ENCODE data around the gene NOC2L. TPM values are rescaled to one million over a fixed set of nuclear protein-coding genes. Genes with fewer than 3 reads are reported as not detected.

The NOC2L gene
- total RNA-seq, 3 donors from 2014 or later (not counting 1 experiment from before 2014, with no cell fraction given), result 61.4 to 66.0 (median 61.8) TPM

DNA sequence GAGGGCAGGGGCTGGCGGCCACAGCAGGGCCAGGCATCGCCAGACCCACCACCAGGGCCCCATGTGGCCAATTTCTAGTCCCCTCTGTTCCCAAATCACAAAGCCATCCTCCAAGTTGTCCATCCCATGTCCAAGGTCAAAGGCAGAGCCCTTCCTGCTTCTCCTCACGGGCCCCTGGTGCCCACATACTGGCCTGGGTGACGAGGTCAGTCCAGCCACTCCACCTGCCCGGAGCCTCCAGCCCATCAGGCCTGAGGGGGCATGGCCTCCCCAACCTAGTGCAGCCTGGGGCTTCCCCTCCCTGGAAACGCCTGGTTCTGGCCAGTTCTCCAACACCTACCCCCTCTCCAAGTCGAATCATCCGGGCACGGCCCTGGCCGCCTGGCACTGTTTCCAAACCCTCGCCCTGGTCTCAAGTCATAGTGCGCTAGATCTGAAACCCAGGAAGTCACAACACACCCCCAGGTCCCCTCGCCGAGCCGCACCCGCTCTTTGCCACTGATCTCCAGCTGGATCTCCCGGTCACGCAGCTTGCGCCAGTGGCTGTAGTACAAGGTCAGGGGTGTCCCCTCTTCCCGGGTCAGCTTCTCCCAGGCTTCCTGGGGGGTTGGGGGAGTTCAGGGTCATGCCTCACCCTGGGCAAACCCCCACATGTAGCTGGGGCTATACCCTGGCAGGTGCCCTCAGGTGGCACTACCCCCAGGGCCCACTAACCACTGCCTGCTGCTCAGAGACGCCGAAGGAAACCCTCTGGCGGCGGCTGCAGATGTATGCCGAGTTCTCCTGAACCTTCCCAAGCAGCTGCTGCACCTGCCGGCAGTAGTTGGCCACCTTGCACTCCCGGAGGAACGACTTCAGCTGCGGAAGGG lies 13.1 kb downstream of the NOC2L start:
- peak overlapping the region; percentile 21 for H3K4me3 Mint-ChIP-seq
- peak overlapping the region in 1 of 2 donors; percentile 18 for H3K27ac Mint-ChIP-seq
- intact Hi-C loops (cut with micrococcal nuclease), result no loop called here
- peaks cover 0 to 8% of the 10 kb centered on the region in 2 donors for H3K27me3 Mint-ChIP-seq (ENCODE audit: low read depth in 2 of 2)
- ATAC-seq, result no peak
- DNase-seq, result no peak
- Histone ChIP-seq H3K4me1 (ENCODE audit: control insufficient read depth, insufficient read depth, low read length) (peaks cover 17% of the 10 kb centered on the region), H3K4me3 (ENCODE audit: low read length) (no peak overlapping the region), H3K36me3 (ENCODE audit: control insufficient read depth, insufficient read depth, low read length) (peaks cover 48% of the 10 kb centered on the region), H3K27ac (ENCODE audit: low read length) (no peak overlapping the region), H3K27me3 (ENCODE audit: control insufficient read depth, insufficient read depth, low read length) (peaks cover 16% of the 10 kb centered on the region), H3K9me3 (ENCODE audit: control insufficient read depth, insufficient read depth, low read length) (no peaks in the 10 kb centered on the region)
- H3K9me3 Mint-ChIP-seq, result no peaks in the 10 kb centered on the region
- H3K36me3 Mint-ChIP-seq, result no peaks in the 10 kb centered on the region
- H3K4me1 Mint-ChIP-seq, result peaks cover 0 to 6% of the 10 kb centered on the region in 2 donors
- TF ChIP-seq, protein P1, sequence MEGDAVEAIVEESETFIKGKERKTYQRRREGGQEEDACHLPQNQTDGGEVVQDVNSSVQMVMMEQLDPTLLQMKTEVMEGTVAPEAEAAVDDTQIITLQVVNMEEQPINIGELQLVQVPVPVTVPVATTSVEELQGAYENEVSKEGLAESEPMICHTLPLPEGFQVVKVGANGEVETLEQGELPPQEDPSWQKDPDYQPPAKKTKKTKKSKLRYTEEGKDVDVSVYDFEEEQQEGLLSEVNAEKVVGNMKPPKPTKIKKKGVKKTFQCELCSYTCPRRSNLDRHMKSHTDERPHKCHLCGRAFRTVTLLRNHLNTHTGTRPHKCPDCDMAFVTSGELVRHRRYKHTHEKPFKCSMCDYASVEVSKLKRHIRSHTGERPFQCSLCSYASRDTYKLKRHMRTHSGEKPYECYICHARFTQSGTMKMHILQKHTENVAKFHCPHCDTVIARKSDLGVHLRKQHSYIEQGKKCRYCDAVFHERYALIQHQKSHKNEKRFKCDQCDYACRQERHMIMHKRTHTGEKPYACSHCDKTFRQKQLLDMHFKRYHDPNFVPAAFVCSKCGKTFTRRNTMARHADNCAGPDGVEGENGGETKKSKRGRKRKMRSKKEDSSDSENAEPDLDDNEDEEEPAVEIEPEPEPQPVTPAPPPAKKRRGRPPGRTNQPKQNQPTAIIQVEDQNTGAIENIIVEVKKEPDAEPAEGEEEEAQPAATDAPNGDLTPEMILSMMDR (IDR thresholded peaks at IDR 0.05), result no peak
- 95% methylated on average over 29 of the region's 29 CpGs for WGBS (ENCODE audit: insufficient coverage)

DNA sequence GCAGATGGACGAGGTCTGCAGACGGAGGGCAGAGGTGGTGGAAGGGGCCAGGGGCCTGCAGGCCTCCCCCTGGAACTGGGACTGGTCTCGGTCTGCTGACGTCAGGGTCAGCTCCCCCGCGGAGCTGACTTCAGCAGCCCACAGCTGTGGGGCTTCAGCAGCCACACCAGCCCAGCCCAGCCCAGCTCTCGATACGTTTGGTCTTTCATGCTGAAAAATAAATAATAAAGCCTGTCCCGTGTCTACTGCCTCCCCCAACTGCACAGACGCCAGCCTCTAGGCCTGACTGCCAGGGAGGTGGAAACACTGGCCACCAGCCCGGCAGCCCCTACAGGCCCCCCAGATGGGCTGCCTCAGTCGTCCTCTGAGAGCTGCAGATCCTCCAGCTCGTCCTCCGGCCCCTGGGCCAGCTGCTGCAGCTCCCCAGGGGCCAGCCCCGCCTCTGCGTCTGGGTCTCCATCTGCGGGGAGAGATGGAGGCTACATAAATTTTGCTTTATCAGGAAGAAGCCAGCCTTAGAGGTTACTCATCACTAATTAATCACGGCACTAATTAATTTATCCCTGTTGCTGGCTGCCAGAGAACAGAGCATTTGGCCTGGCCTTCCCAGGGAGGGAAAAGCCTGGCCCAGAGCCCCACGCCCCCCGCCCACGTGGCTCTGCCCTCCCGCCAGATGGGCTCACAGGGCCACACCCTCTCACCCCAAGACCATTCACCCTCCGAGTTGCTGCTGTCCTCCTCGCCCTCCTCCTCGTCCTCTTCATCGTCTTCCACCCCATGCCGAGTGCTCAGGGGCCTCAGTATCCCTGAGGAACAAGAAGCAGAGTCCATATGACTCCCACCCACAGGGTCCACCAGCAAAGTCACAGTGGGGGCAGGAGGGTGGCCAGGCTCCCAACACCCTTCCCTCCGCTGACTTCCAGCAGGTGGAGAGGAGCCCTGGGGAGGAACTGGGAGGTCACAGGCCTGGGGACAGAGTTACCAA lies 14.4 kb downstream of the NOC2L start:
- TF ChIP-seq, protein P1 (IDR thresholded peaks at IDR 0.05), result no peak
- Mint-ChIP-seq H3K4me1 (peaks cover 0 to 12% of the 10 kb centered on the region in 2 donors), H3K9me3 (no peaks in the 10 kb centered on the region), H3K27ac (no peak overlapping the region), H3K27me3 (ENCODE audit: low read depth in 2 of 2) (peaks cover under 1 to 8% of the 10 kb centered on the region in 2 donors), H3K36me3 (no peaks in the 10 kb centered on the region), H3K4me3 (no peak overlapping the region)
- intact Hi-C loops (cut with micrococcal nuclease), result no loop called here
- H3K36me3 ChIP-seq (ENCODE audit: control insufficient read depth, insufficient read depth, low read length), result peaks cover 37% of the 10 kb centered on the region
- no peak for DNase-seq
- peaks cover 27% of the 10 kb centered on the region for H3K4me1 ChIP-seq (ENCODE audit: control insufficient read depth, insufficient read depth, low read length)
- H3K27ac ChIP-seq (ENCODE audit: low read length), result no peak overlapping the region
- no peak overlapping the region for H3K4me3 ChIP-seq (ENCODE audit: low read length)
- H3K9me3 ChIP-seq (ENCODE audit: control insufficient read depth, insufficient read depth, low read length), result no peaks in the 10 kb centered on the region
- ATAC-seq, result no peak
- WGBS (ENCODE audit: insufficient coverage), result 91% methylated on average over 28 of the region's 28 CpGs
- peaks cover 24% of the 10 kb centered on the region for H3K27me3 ChIP-seq (ENCODE audit: control insufficient read depth, insufficient read depth, low read length)

DNA sequence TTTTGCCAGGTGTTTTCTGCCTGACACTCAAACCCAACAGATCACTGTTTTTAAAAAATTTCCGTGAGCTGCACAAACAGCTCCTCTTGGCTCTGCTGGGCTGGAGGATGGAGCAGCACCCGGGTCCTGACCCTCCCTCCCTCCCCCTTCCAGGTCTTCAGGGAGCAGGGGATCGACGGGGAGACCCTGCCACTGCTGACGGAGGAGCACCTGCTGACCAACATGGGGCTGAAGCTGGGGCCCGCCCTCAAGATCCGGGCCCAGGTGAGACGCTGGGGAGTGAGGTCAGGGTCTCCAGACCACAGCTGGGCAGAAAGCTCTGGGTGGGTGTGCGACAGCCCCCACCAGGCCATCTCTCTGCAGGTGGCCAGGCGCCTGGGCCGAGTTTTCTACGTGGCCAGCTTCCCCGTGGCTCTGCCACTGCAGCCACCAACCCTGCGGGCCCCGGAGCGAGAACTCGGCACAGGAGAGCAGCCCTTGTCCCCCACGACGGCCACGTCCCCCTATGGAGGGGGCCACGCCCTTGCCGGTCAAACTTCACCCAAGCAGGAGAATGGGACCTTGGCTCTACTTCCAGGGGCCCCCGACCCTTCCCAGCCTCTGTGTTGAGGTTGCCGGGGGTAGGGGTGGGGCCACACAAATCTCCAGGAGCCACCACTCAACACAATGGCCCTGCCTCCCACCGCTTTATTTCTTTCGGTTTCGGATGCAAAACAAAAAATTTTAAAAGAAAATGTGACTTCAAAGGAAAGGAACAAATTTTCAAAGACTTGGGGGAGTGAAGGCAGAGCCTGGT lies 15.3 kb downstream of the NOC2L start:
- no peaks in the 10 kb centered on the region for H3K9me3 Mint-ChIP-seq
- ATAC-seq, result no peak
- 91% methylated on average over 27 of the region's 27 CpGs for WGBS (ENCODE audit: insufficient coverage)
- H3K36me3 Mint-ChIP-seq, result no peaks in the 10 kb centered on the region
- H3K27ac Mint-ChIP-seq, result no peak overlapping the region
- DNase-seq, result no peak
- H3K36me3 ChIP-seq (ENCODE audit: control insufficient read depth, insufficient read depth, low read length), result peaks cover 29% of the 10 kb centered on the region
- H3K9me3 ChIP-seq (ENCODE audit: control insufficient read depth, insufficient read depth, low read length), result no peaks in the 10 kb centered on the region
- peaks cover 30% of the 10 kb centered on the region for H3K27me3 ChIP-seq (ENCODE audit: control insufficient read depth, insufficient read depth, low read length)
- no peak overlapping the region for H3K4me3 Mint-ChIP-seq
- peaks cover 0 to 12% of the 10 kb centered on the region in 2 donors for H3K4me1 Mint-ChIP-seq
- H3K4me1 ChIP-seq (ENCODE audit: control insufficient read depth, insufficient read depth, low read length), result peaks cover 30% of the 10 kb centered on the region
- H3K27me3 Mint-ChIP-seq (ENCODE audit: low read depth in 2 of 2), result peaks cover 9 to 14% of the 10 kb centered on the region in 2 donors
- intact Hi-C loops (cut with micrococcal nuclease), result no loop called here
- TF ChIP-seq, protein P1 (IDR thresholded peaks at IDR 0.05), result no peak
- H3K4me3 ChIP-seq (ENCODE audit: low read length), result no peak overlapping the region
- no peak overlapping the region for H3K27ac ChIP-seq (ENCODE audit: low read length)
